Measurements from ENCODE around the gene CASZ1.

- TF ChIP-seq POLR2A (IDR thresholded peaks at IDR 0.05; ENCODE audit: low read depth, low read length): no peak
- no peak for TF ChIP-seq POLR2AphosphoS5 (IDR thresholded peaks at IDR 0.05; ENCODE audit: low read depth, low read length)
- no peak for TF ChIP-seq TAF1 (IDR thresholded peaks at IDR 0.05; ENCODE audit: borderline replicate concordance, low read depth, low read length)
Measured at GRCh38 chr1:10735563-10736305, 60.7 kb downstream of the CASZ1 start.

All from GM12892 (cell line).